SK-MEL-5 (cell line): ENCODE measurements around the gene OARD1. TPM values are rescaled to one million over a fixed set of nuclear protein-coding genes. Genes with fewer than 3 reads are reported as not detected.

Source experiments
- DNase-seq: peaks from one replicate; pipeline ENCODE4 v3.0.0-alpha.2; 2016; ENCODE audit warnings: low read depth, low spot score
- in situ Hi-C: cut with HindIII; loops from 2 replicates; pipeline ENCODE4 v1.10.0; 2016; ENCODE audit warnings: low sequenced_read_pairs, high pct_unique_total_duplicates, low pct_unique_long_range_greater_than_20kb
- total RNA-seq: library from RNA; depleted of rRNA; stranded (reverse); fragments of >200 nt; shearing (Covaris generic); gene quantifications from 2 replicates; pipeline ENCODE4 v1.2.3, GENCODE V29; 2014

Gene OARD1
- total RNA-seq, 1 experiment from 2014 or later = 20.2 TPM

GRCh38 chr6:41058783-41059181 lies 13.4 kb downstream of the OARD1 start:
- in situ Hi-C loops = no loop called here
- no peak for DNase-seq

- in situ Hi-C loops = no loop called here
- DNase-seq = no peak
Observed at GRCh38 chr6:41056768-41057490, 15.2 kb downstream of the OARD1 start.

GRCh38 chr6:41055149-41055548 lies 17.0 kb downstream of the OARD1 start:
- no peak for DNase-seq
- in situ Hi-C loops = no loop called here

- DNase-seq = no peak
- in situ Hi-C loops = no loop called here
Observed at GRCh38 chr6:41054511-41054910, 17.6 kb downstream of the OARD1 start.

- no peak for DNase-seq
- in situ Hi-C loops = no loop called here
Observed at GRCh38 chr6:41053041-41053440, 19.1 kb downstream of the OARD1 start, which contains the start of gene APOBEC2. TSS of gene APOBEC2 (plus strand) at chr6:41053202. CDS start at chr6:41053348, 146 bp downstream.

GRCh38 chr6:41051873-41052272 lies 20.3 kb downstream of the OARD1 start:
- no peak for DNase-seq
- in situ Hi-C loops = no loop called here

- DNase-seq = no peak
- in situ Hi-C loops = no loop called here
Observed at GRCh38 chr6:41050536-41050935, 21.6 kb downstream of the OARD1 start.

- in situ Hi-C loops = no loop called here
- no peak for DNase-seq
Observed at GRCh38 chr6:41049955-41050354, 22.2 kb downstream of the OARD1 start.

GRCh38 chr6:41049521-41049920 lies 22.6 kb downstream of the OARD1 start:
- in situ Hi-C loops = no loop called here
- no peak for DNase-seq

- in situ Hi-C loops = no loop called here
- no peak for DNase-seq
Observed at GRCh38 chr6:41047745-41048732, 24.1 kb downstream of the OARD1 start.

- no peak for DNase-seq
- in situ Hi-C loops = no loop called here
Observed at GRCh38 chr6:41047306-41047705, 24.9 kb downstream of the OARD1 start.

- in situ Hi-C loops = no loop called here
- DNase-seq = no peak
Observed at GRCh38 chr6:41046084-41046483, 26.1 kb downstream of the OARD1 start.

- in situ Hi-C loops = no loop called here
- no peak for DNase-seq
Observed at GRCh38 chr6:41045664-41046063, 26.5 kb downstream of the OARD1 start.

GRCh38 chr6:41043151-41043550 lies 29.0 kb downstream of the OARD1 start:
- no peak for DNase-seq
- in situ Hi-C loops = no loop called here

- DNase-seq = no peak
- in situ Hi-C loops = no loop called here
Observed at GRCh38 chr6:41042226-41043055, 29.7 kb downstream of the OARD1 start, which contains the start of gene TSPO2. TSS of gene TSPO2 (plus strand) at chr6:41042467. CDS start at chr6:41042986, 519 bp downstream.

GRCh38 chr6:41040940-41041536 lies 31.1 kb downstream of the OARD1 start:
- in situ Hi-C loops = no loop called here
- no peak for DNase-seq
